ENCODE data around the gene BRCA1. TPM values are rescaled to one million over a fixed set of nuclear protein-coding genes. Genes with fewer than 3 reads are reported as not detected.

The BRCA1 gene
- total and polyA plus RNA-seq, 11 donors = 2.7 to 11.7 (median 8.1) TPM

DNA sequence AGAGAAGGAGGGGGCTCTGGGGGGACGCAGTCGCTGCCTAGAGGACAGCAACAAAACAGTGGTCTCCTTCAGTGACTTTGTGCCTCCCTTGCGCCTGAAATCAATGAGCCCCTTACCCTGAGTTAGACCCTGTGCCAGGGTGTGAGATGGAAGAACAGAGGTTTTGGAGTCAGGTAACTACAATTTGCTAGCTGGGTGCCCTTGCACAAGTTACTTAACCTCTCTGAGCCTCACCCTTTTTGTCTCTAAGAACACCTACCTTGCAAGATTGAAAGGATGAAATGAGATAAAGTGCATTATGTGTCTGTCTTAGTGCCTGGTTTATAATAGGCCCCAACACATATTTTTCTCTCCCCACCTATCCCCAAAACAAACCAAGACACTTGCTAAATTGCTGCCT lies 90.3 kb downstream of the BRCA1 start:
- no peaks in the 10 kb centered on the region for H3K36me3 ChIP-seq
- ATAC-seq = no peak
- DNase-seq = no peak
- no peak overlapping the region for H3K4me3 ChIP-seq
- H3K9me3 ChIP-seq = no peaks in the 10 kb centered on the region
- TF ChIP-seq, protein P1, sequence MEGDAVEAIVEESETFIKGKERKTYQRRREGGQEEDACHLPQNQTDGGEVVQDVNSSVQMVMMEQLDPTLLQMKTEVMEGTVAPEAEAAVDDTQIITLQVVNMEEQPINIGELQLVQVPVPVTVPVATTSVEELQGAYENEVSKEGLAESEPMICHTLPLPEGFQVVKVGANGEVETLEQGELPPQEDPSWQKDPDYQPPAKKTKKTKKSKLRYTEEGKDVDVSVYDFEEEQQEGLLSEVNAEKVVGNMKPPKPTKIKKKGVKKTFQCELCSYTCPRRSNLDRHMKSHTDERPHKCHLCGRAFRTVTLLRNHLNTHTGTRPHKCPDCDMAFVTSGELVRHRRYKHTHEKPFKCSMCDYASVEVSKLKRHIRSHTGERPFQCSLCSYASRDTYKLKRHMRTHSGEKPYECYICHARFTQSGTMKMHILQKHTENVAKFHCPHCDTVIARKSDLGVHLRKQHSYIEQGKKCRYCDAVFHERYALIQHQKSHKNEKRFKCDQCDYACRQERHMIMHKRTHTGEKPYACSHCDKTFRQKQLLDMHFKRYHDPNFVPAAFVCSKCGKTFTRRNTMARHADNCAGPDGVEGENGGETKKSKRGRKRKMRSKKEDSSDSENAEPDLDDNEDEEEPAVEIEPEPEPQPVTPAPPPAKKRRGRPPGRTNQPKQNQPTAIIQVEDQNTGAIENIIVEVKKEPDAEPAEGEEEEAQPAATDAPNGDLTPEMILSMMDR (IDR thresholded peaks at IDR 0.05) = no peak
- no peak for TF ChIP-seq POLR2A (IDR thresholded peaks at IDR 0.05)
- intact Hi-C loops (cut with DNase I) = loop anchor here in 1 of 10 donors (5.0 kb wide), 1 partner anchor 92 kb away; the partner anchor contains the start of gene BRCA1
- 86 to 97% (median 89%) methylated on average over 3 of the region's 3 CpGs for WGBS, 4 donors
- H3K27me3 ChIP-seq = no peaks in the 10 kb centered on the region
- no peaks in the 10 kb centered on the region for H3K4me1 ChIP-seq
- H3K27ac ChIP-seq = no peak overlapping the region

DNA sequence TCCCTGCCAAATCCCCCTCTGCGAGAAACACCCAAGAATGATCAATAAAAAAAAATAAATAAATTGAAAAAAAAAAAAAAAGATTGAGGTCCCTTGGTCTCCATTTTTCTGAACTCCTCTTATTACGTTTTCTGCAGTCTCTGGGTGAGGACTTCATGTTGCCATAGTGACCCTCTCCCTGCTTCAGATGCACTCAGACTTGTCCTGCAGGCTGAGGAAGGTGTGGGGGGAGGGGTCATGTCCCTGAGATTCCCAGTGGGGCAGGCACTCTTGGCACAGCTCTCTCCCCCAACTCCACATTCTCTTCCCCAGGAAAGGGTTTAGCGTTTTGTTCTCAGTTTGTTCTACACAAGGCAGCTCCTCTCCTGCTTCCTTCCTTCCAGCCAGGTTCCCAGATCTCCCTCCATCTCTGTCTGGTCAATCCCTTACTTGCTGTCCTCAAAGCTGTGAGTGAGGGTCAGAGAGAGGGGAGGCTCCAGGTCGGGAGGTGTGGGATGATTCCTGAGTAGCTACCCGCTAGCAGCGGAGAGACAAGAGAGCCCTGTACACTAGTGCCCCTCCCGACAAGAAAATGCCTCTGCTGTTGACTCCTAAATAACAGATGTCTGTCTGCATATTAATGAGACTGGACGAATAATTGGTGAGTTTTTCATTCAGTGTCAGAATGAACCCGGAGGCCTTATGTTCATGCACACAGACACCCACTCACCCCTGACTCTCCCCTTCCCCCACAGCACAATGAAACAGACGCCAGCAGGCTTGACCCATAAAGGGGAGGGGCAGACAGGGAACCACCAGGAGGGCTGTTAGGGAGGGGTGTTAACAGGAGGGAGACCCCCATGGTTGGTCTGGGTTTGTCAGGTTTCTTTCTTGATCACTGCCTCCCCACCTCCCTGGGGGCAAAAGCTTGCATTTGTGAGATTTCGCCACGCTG lies 90.9 kb downstream of the BRCA1 start:
- TF ChIP-seq, protein P1 (IDR thresholded peaks at IDR 0.05) = no peak
- TF ChIP-seq POLR2A (IDR thresholded peaks at IDR 0.05) = no peak
- no peaks in the 10 kb centered on the region for H3K27me3 ChIP-seq
- ATAC-seq = no peak
- H3K4me1 ChIP-seq = no peaks in the 10 kb centered on the region
- DNase-seq = no peak
- H3K36me3 ChIP-seq = no peaks in the 10 kb centered on the region
- 51 to 60% (median 54%) methylated on average over 12 of the region's 12 CpGs for whole genome bisulfite sequencing, 4 donors
- no peak overlapping the region for H3K4me3 ChIP-seq
- H3K9me3 ChIP-seq = no peaks in the 10 kb centered on the region
- intact Hi-C loops (cut with DNase I) = loop anchor here in 1 of 10 donors (5.0 kb wide), 1 partner anchor 93 kb away; the partner anchor contains the start of gene BRCA1
- no peak overlapping the region for H3K27ac ChIP-seq

DNA sequence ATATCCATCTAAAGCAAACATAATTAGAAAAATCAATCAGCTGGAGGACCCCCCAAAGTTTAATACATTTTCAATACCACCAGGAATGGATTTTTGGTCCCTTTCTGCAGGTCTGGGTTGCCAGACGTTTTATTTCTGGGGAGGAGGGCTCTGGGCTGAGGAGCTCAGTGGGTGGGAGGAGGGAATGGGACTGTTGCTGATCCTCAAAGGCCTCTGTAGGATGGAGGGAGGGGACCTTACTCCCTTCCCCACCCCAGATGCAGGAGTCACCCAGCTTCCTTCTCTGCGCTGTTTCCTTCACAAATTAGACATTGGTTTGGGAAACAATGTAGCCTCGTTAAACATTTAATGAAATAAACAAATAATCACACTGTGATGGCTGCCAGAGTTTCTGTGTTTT lies 93.5 kb downstream of the BRCA1 start:
- ATAC-seq (no peak), DNase-seq (no peak)
- Histone ChIP-seq H3K4me3 (no peak overlapping the region), H3K4me1 (no peaks in the 10 kb centered on the region), H3K9me3 (no peaks in the 10 kb centered on the region), H3K36me3 (no peaks in the 10 kb centered on the region), H3K27ac (no peak overlapping the region), H3K27me3 (no peaks in the 10 kb centered on the region)
- intact Hi-C loops (cut with DNase I) = loop anchor here in 1 of 10 donors (5.0 kb wide), 1 partner anchor 96 kb away; the partner anchor contains the start of gene BRCA1
- TF ChIP-seq, protein P1 (IDR thresholded peaks at IDR 0.05) = no peak
- TF ChIP-seq POLR2A (IDR thresholded peaks at IDR 0.05) = no peak
- 82 to 91% (median 86%) methylated on average over 3 of the region's 3 CpGs for WGBS, 4 donors

DNA sequence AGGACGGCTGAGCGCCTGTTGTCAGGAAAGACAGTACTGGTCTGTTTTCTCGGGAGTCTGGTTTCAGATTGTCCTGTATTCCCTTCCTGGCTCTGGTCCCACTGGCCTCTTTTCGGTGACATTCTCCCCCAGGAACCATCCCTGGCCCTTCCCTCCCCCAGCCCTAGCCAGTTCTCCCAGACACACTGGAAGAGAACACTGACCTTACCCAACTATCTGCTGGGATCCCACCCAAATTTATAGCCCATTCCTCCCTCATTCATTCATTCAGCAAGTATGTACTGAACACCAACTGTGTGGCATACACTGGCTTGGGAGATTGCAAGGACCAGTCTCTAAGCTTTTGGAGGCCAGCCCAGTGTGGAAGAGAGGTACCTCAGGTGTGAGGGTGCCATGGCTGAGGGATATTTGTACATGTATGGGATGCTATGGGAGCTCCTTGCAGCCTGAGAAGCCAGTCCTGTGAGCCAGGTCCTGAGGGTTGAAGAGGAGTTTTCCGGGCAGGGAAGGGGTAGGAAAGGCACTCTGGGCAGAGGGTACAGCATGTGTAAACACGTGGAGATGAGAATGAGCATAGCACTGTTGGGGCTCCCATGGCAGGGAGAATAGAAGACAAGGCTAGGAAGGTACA lies 94.9 kb downstream of the BRCA1 start:
- intact Hi-C loops (cut with DNase I) = loop anchor here in 1 of 10 donors (5.0 kb wide), 1 partner anchor 97 kb away; the partner anchor contains the start of gene BRCA1
- no peaks in the 10 kb centered on the region for H3K27me3 ChIP-seq
- peaks cover 0 to 2% (median 0%) of the 10 kb centered on the region in 12 donors for H3K4me1 ChIP-seq
- WGBS, 4 donors = 56 to 71% (median 63%) methylated on average over 6 of the region's 6 CpGs
- peak overlapping the region in 3 of 12 donors; percentile 5 to 17 (median 11) for H3K27ac ChIP-seq
- H3K9me3 ChIP-seq = no peaks in the 10 kb centered on the region
- H3K4me3 ChIP-seq = no peak overlapping the region
- TF ChIP-seq, protein P1 (IDR thresholded peaks at IDR 0.05) = no peak
- TF ChIP-seq POLR2A (IDR thresholded peaks at IDR 0.05) = no peak
- DNase-seq = no peak
- no peaks in the 10 kb centered on the region for H3K36me3 ChIP-seq
- ATAC-seq = peak in 1 of 4 donors; percentile 10
